HepG2 (cell line): ENCODE measurements around the gene APBB2. TPM values are rescaled to one million over a fixed set of nuclear protein-coding genes. Genes with fewer than 3 reads are reported as not detected.

ENCODE experiments used
- ATAC-seq: fragments of 200-7000 bp; cut with Tn5 transposase; 3 replicates; pipeline ENCODE4 v1.9.1; 2020; ENCODE audit warnings: mild to moderate bottlenecking, moderate library complexity
- BruUV-seq: library from RNA; stranded (reverse); fragments of 400-500 nt; replicated peaks from 2 replicates; lab custom pipeline; 2021; lab: Mats Ljungman, UMichigan
- CTCF ChIA-PET: fragments of 300-600 bp; formaldehyde crosslinking; extraction: SDS; loops from one replicate; lab custom pipeline; 2021; ENCODE audit warnings: low total read pairs, inconsistent platforms, low intra/inter-chr PET ratio; lab: Yijun Ruan, JAX
- POLR2A ChIA-PET: fragments of 350-600 bp; sonication (Branson Sonifier 250); formaldehyde crosslinking; loops from one replicate; lab custom pipeline; 2020; ENCODE audit warnings: antibody characterized with exemption, inconsistent platforms; lab: Yijun Ruan, JAX
- DNase-seq: peaks from one replicate; pipeline ENCODE4 v3.0.0-alpha.2; 2015; ENCODE audit warnings: low spot score
- FAIRE-seq: peaks from 3 replicates; lab custom pipeline; 2011; peaks lifted over from hg19 to GRCh38; lab: Jason Lieb, UNC
- H2AFZ ChIP-seq: one replicate; pipeline ENCODE4 v1.6.1; 2011; ENCODE audit warnings: low read length, inconsistent platforms
- H3K27ac ChIP-seq: fragments of 300-600 bp; 3 replicates; pipeline ENCODE4 v1.8.0; 2011; ENCODE audit warnings: mixed run types, mild to moderate bottlenecking, mixed read lengths, low read length, inconsistent platforms; ENCODE audit not compliant: insufficient read depth; ENCODE audit errors: extremely low read length
- H3K27me3 ChIP-seq, 2 experiments: fragments of 200-600 bp in 1 of 2; 2 replicates in 1 of 2; 3 replicates in 1 of 2; pipeline versions ENCODE4 v1.6.0 to v1.8.0; 2011; ENCODE audit warnings: low read length in 2 of 2, mild to moderate bottlenecking in 2 of 2, moderate library complexity in 2 of 2, inconsistent platforms in 1 of 2; ENCODE audit not compliant: insufficient read depth in 2 of 2, control insufficient read depth in 1 of 2
- H3K36me3 ChIP-seq, 2 experiments: fragments of 200-600 bp in 1 of 2; replicated peaks in 1 of 2; 2 replicates in 1 of 2; 3 replicates in 1 of 2; pipeline versions ENCODE4 v1.5.1 to v1.8.0; 2011; ENCODE audit warnings: low read length in 2 of 2, inconsistent platforms in 1 of 2; ENCODE audit not compliant: insufficient read depth in 2 of 2, control insufficient read depth in 1 of 2
- H3K4me1 ChIP-seq: 2 replicates; pipeline ENCODE4 v1.5.1; 2012; ENCODE audit warnings: low read length, inconsistent platforms; ENCODE audit not compliant: insufficient read depth
- H3K4me2 ChIP-seq: 2 replicates; pipeline ENCODE4 v1.6.0; 2011; ENCODE audit warnings: low read depth, low read length, inconsistent platforms
- H3K4me3 ChIP-seq, 3 experiments: fragments of 200-600 bp in 1 of 3; sonication (generic), shearing (Covaris generic) in 1 of 3; replicated peaks in 1 of 3; 2 replicates each; pipeline ENCODE4 v1.5.1; 2011 to 2016; ENCODE audit warnings: low read length in 3 of 3, inconsistent platforms in 2 of 3, low read depth in 2 of 3, mild to moderate bottlenecking in 2 of 3, control low read depth in 1 of 3, mixed read lengths in 1 of 3; ENCODE audit not compliant: insufficient read depth in 1 of 3
- H3K79me2 ChIP-seq: one replicate; pipeline ENCODE4 v1.6.1; 2011; ENCODE audit warnings: low read length, inconsistent platforms; ENCODE audit not compliant: insufficient read depth
- H3K9ac ChIP-seq: 2 replicates; pipeline ENCODE4 v1.6.0; 2011; ENCODE audit warnings: mild to moderate bottlenecking, low read depth, low read length, inconsistent platforms; ENCODE audit not compliant: insufficient read depth
- H3K9me3 ChIP-seq: 2 replicates; pipeline ENCODE4 v1.5.1; 2012; ENCODE audit warnings: mild to moderate bottlenecking, low read length
- H4K20me1 ChIP-seq: 2 replicates; pipeline ENCODE4 v1.6.0; 2011; ENCODE audit warnings: inconsistent platforms, mild to moderate bottlenecking, low read length, moderate library complexity; ENCODE audit not compliant: insufficient read depth
- CEBPB ChIP-seq: IDR thresholded peaks from 2 replicates; pipeline ENCODE4 v1.6.1; 2011; ENCODE audit warnings: low read depth, low read length, improper control_type of control experiment, borderline replicate concordance
- HNRNPUL1 ChIP-seq: fragments of 200-400 bp; formaldehyde crosslinking; IDR thresholded peaks from 2 replicates; pipeline ENCODE4 v1.6.1; 2017; ENCODE audit warnings: low read depth, mild to moderate bottlenecking, low read length, moderate library complexity
- HOXD1 ChIP-seq: sonication (generic); formaldehyde crosslinking; IDR thresholded peaks from 2 replicates; pipeline ENCODE4 v1.5.0; 2020; ENCODE audit warnings: missing genetic modification reagents
- KIAA2018 ChIP-seq: sonication (generic); formaldehyde crosslinking; IDR thresholded peaks from 2 replicates; pipeline ENCODE4 v1.5.0; 2020; ENCODE audit warnings: mild to moderate bottlenecking, missing genetic modification reagents, borderline replicate concordance
- MYPOP ChIP-seq: sonication (generic); formaldehyde crosslinking; IDR thresholded peaks from 2 replicates; pipeline ENCODE4 v1.8.1; 2023; ENCODE audit warnings: mild to moderate bottlenecking, moderate library complexity, missing genetic modification reagents
- RARG ChIP-seq: sonication (generic); formaldehyde crosslinking; IDR thresholded peaks from 2 replicates; pipeline ENCODE4 v1.4.0; 2020; ENCODE audit warnings: low read depth, mild to moderate bottlenecking, missing genetic modification reagents
- ZNF18 ChIP-seq: sonication (generic); formaldehyde crosslinking; IDR thresholded peaks from 2 replicates; pipeline ENCODE4 v1.8.0; 2022; ENCODE audit warnings: mild to moderate bottlenecking, missing genetic modification reagents; ENCODE audit not compliant: insufficient replicate concordance
- WGBS: methylation state at CpG from one replicate; pipeline ENCODE4 v1.1.6; 2017; ENCODE audit warnings: low lambda C conversion rate; 5-methylcytosine and 5-hydroxymethylcytosine counted together
- in situ Hi-C: cut with HindIII; loops from 2 replicates; pipeline ENCODE4 v1.10.0; 2017; ENCODE audit warnings: low pct_unique_long_range_greater_than_20kb; ENCODE audit not compliant: extremely low pct_ligation_motif_present
- intact Hi-C: fragments of 100-400 bp; cut with micrococcal nuclease; formaldehyde crosslinking; loops from one replicate; pipeline ENCODE4 v1.10.0; 2022; ENCODE audit not compliant: unreplicated experiment
- polyA plus RNA-seq, 8 experiments: library from polyadenylated mRNA; depleted of rRNA in 3 of 8; stranded (reverse) in 7 of 8; unstranded in 1 of 8; fragments of >200 nt; fragmentation: Illumina TruSeq in 4 of 8; extraction: Trizol in 4 of 8; gene quantifications; 2 replicates each; pipeline versions ENCODE4 v1.2.1 to v1.2.3, GENCODE V29; 2011 to 2016; ENCODE audit warnings: low read depth in 4 of 8, missing spikeins in 1 of 8, mixed read lengths in 1 of 8; ENCODE audit not compliant: insufficient read depth in 1 of 8
- total RNA-seq, 5 experiments: library from RNA; depleted of rRNA; stranded (reverse); fragments of >200 nt; fragmentation: Illumina TruSeq; extraction: Trizol; gene quantifications; 2 replicates each; pipeline ENCODE4 v1.2.3, GENCODE V29; 2016; ENCODE audit warnings: low read depth in 1 of 5
- TF ChIP-seq, protein P1 (sequence below): sonication (generic); formaldehyde crosslinking; IDR thresholded peaks from 2 replicates; pipeline ENCODE4 v1.8.1; 2023; ENCODE audit warnings: mild to moderate bottlenecking, missing genetic modification reagents
- TF ChIP-seq, protein P2 (sequence below): IDR thresholded peaks from 2 replicates; pipeline ENCODE4 v1.6.1; 2012; ENCODE audit warnings: low read depth, low read length, improper control_type of control experiment

The APBB2 gene
- total and polyA plus RNA-seq, 2 of the 13 experiments (the other 11 are each of a cell fraction or from before 2014, with no cell fraction given), result 11.7 to 17.0 TPM

- TF ChIP-seq KIAA2018, result no peak
- no peak for TF ChIP-seq HNRNPUL1
Observed at GRCh38 chr4:40833212-40833611, 381.1 kb downstream of the APBB2 start (continued).

GRCh38 chr4:40832175-40832574 lies 382.2 kb downstream of the APBB2 start:
- ATAC-seq (no peak), DNase-seq (no peak), FAIRE-seq (no peak)
- Histone ChIP-seq H3K27me3 (no peaks in the 10 kb centered on the region), H3K4me2 (no peak overlapping the region), H3K9ac (no peak overlapping the region), H3K4me3 (no peak overlapping the region), H3K27ac (no peak overlapping the region), H2AFZ (no peak overlapping the region), H3K36me3 (peaks cover 7 to 8% of the 10 kb centered on the region in 2 experiments; a peak in 3 of 5 replicates), H3K9me3 (no peaks in the 10 kb centered on the region), H3K79me2 (no peaks in the 10 kb centered on the region), H3K4me1 (0 out of 2 replicates have a peak, but pooled peaks cover 9% of the 10 kb centered on the region), H4K20me1 (no peaks in the 10 kb centered on the region)
- intact Hi-C loops, result no loop called here
- BruUV-seq, result no TSS peak
- POLR2A ChIA-PET, result no interaction called here
- in situ Hi-C loops, result no loop called here
- CTCF ChIA-PET, result no interaction called here
- WGBS, result 99% methylated on average over 11 of the region's 11 CpGs
- no peak for TF ChIP-seq HOXD1 (CRISPR knock-in tag)
- TF ChIP-seq, protein P1, sequence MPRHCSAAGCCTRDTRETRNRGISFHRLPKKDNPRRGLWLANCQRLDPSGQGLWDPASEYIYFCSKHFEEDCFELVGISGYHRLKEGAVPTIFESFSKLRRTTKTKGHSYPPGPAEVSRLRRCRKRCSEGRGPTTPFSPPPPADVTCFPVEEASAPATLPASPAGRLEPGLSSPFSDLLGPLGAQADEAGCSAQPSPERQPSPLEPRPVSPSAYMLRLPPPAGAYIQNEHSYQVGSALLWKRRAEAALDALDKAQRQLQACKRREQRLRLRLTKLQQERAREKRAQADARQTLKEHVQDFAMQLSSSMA (CRISPR knock-in tag), result no peak
- TF ChIP-seq, protein P2, sequence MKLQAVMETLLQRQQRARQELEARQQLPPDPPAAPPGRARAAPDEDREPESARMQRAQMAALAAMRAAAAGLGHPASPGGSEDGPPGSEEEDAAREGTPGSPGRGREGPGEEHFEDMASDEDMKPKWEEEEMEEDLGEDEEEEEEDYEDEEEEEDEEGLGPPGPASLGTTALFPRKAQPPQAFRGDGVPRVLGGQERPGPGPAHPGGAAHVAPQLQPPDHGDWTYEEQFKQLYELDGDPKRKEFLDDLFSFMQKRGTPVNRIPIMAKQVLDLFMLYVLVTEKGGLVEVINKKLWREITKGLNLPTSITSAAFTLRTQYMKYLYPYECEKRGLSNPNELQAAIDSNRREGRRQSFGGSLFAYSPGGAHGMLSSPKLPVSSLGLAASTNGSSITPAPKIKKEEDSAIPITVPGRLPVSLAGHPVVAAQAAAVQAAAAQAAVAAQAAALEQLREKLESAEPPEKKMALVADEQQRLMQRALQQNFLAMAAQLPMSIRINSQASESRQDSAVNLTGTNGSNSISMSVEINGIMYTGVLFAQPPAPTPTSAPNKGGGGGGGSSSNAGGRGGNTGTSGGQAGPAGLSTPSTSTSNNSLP, result no peak
- no peak for TF ChIP-seq RARG (CRISPR knock-in tag)
- no peak for TF ChIP-seq ZNF18
- no peak for TF ChIP-seq MYPOP (CRISPR knock-in tag)
- no peak for TF ChIP-seq CEBPB
